PC-9 (cell line): ENCODE measurements around the gene STAG1.

Experiments
- EZH2 ChIP-seq: fragments of 200-600 bp; sonication (generic); IDR thresholded peaks from 2 replicates; pipeline ENCODE4 v1.8.0; 2017; ENCODE audit warnings: antibody characterized with exemption, low read depth
- TF ChIP-seq, protein P1 (sequence below): fragments of 200-600 bp; sonication (generic); conservative IDR thresholded peaks from 2 replicates; pipeline ENCODE4 v1.6.1; 2017; ENCODE audit warnings: mixed run types, antibody characterized with exemption, mild to moderate bottlenecking, moderate library complexity

DNA sequence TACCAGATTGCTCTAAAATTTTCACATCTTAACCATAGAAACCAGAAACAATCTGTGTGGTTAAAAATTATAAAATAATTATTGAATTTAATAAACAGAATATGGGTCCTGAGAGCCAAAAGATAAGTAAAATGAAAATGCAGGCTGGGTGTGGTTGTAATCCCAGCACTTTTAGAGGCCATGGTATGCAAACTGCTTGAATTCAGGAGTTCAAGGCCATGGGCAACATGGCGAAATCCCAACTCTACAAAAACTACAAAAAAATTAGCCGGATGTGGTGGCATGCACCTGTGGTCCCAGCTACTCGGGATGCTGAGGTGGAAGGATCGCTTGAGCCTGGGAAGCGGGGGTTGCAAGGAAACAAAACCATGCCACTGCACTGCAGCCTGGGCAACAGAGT lies 236.1 kb downstream of the STAG1 start:
- TF ChIP-seq EZH2, result no peak
- TF ChIP-seq, protein P1, sequence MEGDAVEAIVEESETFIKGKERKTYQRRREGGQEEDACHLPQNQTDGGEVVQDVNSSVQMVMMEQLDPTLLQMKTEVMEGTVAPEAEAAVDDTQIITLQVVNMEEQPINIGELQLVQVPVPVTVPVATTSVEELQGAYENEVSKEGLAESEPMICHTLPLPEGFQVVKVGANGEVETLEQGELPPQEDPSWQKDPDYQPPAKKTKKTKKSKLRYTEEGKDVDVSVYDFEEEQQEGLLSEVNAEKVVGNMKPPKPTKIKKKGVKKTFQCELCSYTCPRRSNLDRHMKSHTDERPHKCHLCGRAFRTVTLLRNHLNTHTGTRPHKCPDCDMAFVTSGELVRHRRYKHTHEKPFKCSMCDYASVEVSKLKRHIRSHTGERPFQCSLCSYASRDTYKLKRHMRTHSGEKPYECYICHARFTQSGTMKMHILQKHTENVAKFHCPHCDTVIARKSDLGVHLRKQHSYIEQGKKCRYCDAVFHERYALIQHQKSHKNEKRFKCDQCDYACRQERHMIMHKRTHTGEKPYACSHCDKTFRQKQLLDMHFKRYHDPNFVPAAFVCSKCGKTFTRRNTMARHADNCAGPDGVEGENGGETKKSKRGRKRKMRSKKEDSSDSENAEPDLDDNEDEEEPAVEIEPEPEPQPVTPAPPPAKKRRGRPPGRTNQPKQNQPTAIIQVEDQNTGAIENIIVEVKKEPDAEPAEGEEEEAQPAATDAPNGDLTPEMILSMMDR, result no peak
